ENCODE data around the gene CDH23.

Gene CDH23

GRCh38 chr10:71659111-71659634 lies 262.5 kb downstream of the CDH23 start:
- no peak for DNase-seq (ENCODE audit: low read depth)
- H3K4me3 ChIP-seq (ENCODE audit: control insufficient read depth, low read depth, low read length), result no peak overlapping the region
- TF ChIP-seq CTCF (IDR thresholded peaks at IDR 0.05; ENCODE audit: control insufficient read depth, insufficient read depth, low read depth, low read length, missing control alignments), result no peak

- no peak for DNase-seq (ENCODE audit: low read depth)
- no peak for TF ChIP-seq CTCF (IDR thresholded peaks at IDR 0.05; ENCODE audit: control insufficient read depth, insufficient read depth, low read depth, low read length, missing control alignments)
- no peak overlapping the region for H3K4me3 ChIP-seq (ENCODE audit: control insufficient read depth, low read depth, low read length)
Observed at GRCh38 chr10:71659737-71660136, 263.0 kb downstream of the CDH23 start.

GRCh38 chr10:71660313-71660712 lies 263.6 kb downstream of the CDH23 start:
- TF ChIP-seq CTCF (IDR thresholded peaks at IDR 0.05; ENCODE audit: control insufficient read depth, insufficient read depth, low read depth, low read length, missing control alignments), result no peak
- no peak overlapping the region for H3K4me3 ChIP-seq (ENCODE audit: control insufficient read depth, low read depth, low read length)
- no peak for DNase-seq (ENCODE audit: low read depth)

- DNase-seq (ENCODE audit: low read depth), result no peak
- no peak for TF ChIP-seq CTCF (IDR thresholded peaks at IDR 0.05; ENCODE audit: control insufficient read depth, insufficient read depth, low read depth, low read length, missing control alignments)
- H3K4me3 ChIP-seq (ENCODE audit: control insufficient read depth, low read depth, low read length), result no peak overlapping the region
Observed at GRCh38 chr10:71661060-71661622, 264.4 kb downstream of the CDH23 start.

GRCh38 chr10:71661779-71662336 lies 265.1 kb downstream of the CDH23 start:
- no peak overlapping the region for H3K4me3 ChIP-seq (ENCODE audit: control insufficient read depth, low read depth, low read length)
- no peak for DNase-seq (ENCODE audit: low read depth)
- no peak for TF ChIP-seq CTCF (IDR thresholded peaks at IDR 0.05; ENCODE audit: control insufficient read depth, insufficient read depth, low read depth, low read length, missing control alignments)

- no peak overlapping the region for H3K4me3 ChIP-seq (ENCODE audit: control insufficient read depth, low read depth, low read length)
- no peak for DNase-seq (ENCODE audit: low read depth)
- TF ChIP-seq CTCF (IDR thresholded peaks at IDR 0.05; ENCODE audit: control insufficient read depth, insufficient read depth, low read depth, low read length, missing control alignments), result no peak
Observed at GRCh38 chr10:71663311-71663710, 266.6 kb downstream of the CDH23 start.
